Measurements from ENCODE around the gene CADPS2. TPM values are rescaled to one million over a fixed set of nuclear protein-coding genes. Genes with fewer than 3 reads are reported as not detected.

Gene CADPS2
- total and polyA plus RNA-seq, 8 donors = 7.7 to 27.3 (median 18.6) TPM

- H3K36me3 ChIP-seq = peaks cover 0 to 3% (median 0%) of the 10 kb centered on the region in 3 donors
- no peaks in the 10 kb centered on the region for H3K9me3 ChIP-seq
- WGBS, 2 donors = 83 to 97% methylated on average over 1 of the region's 1 CpG
- intact Hi-C loops (cut with DNase I) = no loop called here
- FAIRE-seq = no peak
- no peak overlapping the region for H3K27ac ChIP-seq
- no peaks in the 10 kb centered on the region for H3K4me1 ChIP-seq
- ATAC-seq = no peak
- no peaks in the 10 kb centered on the region for H3K27me3 ChIP-seq
- H3K4me3 ChIP-seq = no peak overlapping the region
- TF ChIP-seq, protein P1, sequence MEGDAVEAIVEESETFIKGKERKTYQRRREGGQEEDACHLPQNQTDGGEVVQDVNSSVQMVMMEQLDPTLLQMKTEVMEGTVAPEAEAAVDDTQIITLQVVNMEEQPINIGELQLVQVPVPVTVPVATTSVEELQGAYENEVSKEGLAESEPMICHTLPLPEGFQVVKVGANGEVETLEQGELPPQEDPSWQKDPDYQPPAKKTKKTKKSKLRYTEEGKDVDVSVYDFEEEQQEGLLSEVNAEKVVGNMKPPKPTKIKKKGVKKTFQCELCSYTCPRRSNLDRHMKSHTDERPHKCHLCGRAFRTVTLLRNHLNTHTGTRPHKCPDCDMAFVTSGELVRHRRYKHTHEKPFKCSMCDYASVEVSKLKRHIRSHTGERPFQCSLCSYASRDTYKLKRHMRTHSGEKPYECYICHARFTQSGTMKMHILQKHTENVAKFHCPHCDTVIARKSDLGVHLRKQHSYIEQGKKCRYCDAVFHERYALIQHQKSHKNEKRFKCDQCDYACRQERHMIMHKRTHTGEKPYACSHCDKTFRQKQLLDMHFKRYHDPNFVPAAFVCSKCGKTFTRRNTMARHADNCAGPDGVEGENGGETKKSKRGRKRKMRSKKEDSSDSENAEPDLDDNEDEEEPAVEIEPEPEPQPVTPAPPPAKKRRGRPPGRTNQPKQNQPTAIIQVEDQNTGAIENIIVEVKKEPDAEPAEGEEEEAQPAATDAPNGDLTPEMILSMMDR (IDR thresholded peaks at IDR 0.05) = no peak
- DNase-seq = no peak
Measured at GRCh38 chr7:122413339-122413738, 472.9 kb downstream of the CADPS2 start.

GRCh38 chr7:122412883-122413282, 473.4 kb downstream of the CADPS2 start:
- ATAC-seq (peak in 3 of 4 donors; percentile 54 to 59 (median 56)), DNase-seq (peak in 2 of 6 donors; percentile 13 to 16)
- intact Hi-C loops (cut with DNase I) = no loop called here

GRCh38 chr7:122412441-122412840, 473.8 kb downstream of the CADPS2 start:
- Histone ChIP-seq H3K9me3 (no peaks in the 10 kb centered on the region), H3K4me1 (no peaks in the 10 kb centered on the region), H3K36me3 (peaks cover 0 to 3% (median 0%) of the 10 kb centered on the region in 3 donors), H3K27ac (no peak overlapping the region), H3K27me3 (no peaks in the 10 kb centered on the region), H3K4me3 (no peak overlapping the region)
- FAIRE-seq (no peak), DNase-seq (no peak), ATAC-seq (no peak)
- intact Hi-C loops (cut with DNase I) = no loop called here
- TF ChIP-seq, protein P1 (IDR thresholded peaks at IDR 0.05) = no peak
- WGBS, 2 donors = 78 to 81% methylated on average over 6 of the region's 6 CpGs

More at GRCh38 chr7:122412883-122413282, 473.4 kb downstream of the CADPS2 start:
- Histone ChIP-seq H3K4me1 (no peaks in the 10 kb centered on the region), H3K27me3 (no peaks in the 10 kb centered on the region), H3K9me3 (no peaks in the 10 kb centered on the region), H3K27ac (no peak overlapping the region), H3K36me3 (peaks cover 0 to 3% (median 0%) of the 10 kb centered on the region in 3 donors), H3K4me3 (no peak overlapping the region)
- 90 to 96% methylated on average over 1 of the region's 1 CpG for WGBS, 2 donors
- FAIRE-seq = no peak
- TF ChIP-seq, protein P1 (IDR thresholded peaks at IDR 0.05) = no peak

DNA sequence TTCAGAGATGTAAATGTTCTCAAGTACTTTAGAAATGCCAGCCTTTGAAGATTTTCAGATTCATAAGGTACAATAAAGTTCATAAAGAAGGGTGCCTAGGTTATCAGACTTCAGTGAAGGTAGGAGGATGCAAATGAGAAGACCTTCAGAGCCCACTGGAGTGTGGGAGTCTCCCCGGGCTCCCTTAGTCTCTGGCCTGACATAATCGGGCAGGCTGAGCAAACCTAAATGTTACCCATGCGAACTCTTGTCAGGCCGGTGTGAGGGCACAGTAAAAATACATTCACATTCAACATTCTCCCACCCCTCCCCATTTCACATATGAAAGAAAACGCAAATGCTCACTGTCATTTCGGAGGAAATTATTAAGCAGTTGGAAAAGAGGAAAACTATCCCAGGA, 479.1 kb downstream of the CADPS2 start:
- TF ChIP-seq, protein P1 (IDR thresholded peaks at IDR 0.05) = no peak
- no peaks in the 10 kb centered on the region for H3K27me3 ChIP-seq
- no peak for FAIRE-seq
- no peak overlapping the region for H3K27ac ChIP-seq
- no peak for DNase-seq
- no peaks in the 10 kb centered on the region for H3K9me3 ChIP-seq
- no peaks in the 10 kb centered on the region for H3K4me1 ChIP-seq
- no peak overlapping the region for H3K4me3 ChIP-seq
- no peaks in the 10 kb centered on the region for H3K36me3 ChIP-seq
- WGBS, 2 donors = 85 to 90% methylated on average over 6 of the region's 6 CpGs
- intact Hi-C loops (cut with DNase I) = no loop called here
- no peak for ATAC-seq

- Histone ChIP-seq H3K4me3 (no peak overlapping the region), H3K36me3 (no peaks in the 10 kb centered on the region), H3K9me3 (no peaks in the 10 kb centered on the region), H3K27ac (no peak overlapping the region), H3K4me1 (no peaks in the 10 kb centered on the region), H3K27me3 (no peaks in the 10 kb centered on the region)
- TF ChIP-seq, protein P1 (IDR thresholded peaks at IDR 0.05) = no peak
- ATAC-seq = no peak
- intact Hi-C loops (cut with DNase I) = no loop called here
- DNase-seq = no peak
- FAIRE-seq = no peak
- WGBS, 2 donors = 96 to 100% methylated on average over 1 of the region's 1 CpG
Measured at GRCh38 chr7:122403113-122403512, 483.1 kb downstream of the CADPS2 start.

Data from pancreas (tissue), 10 donors.